22Rv1 (cell line): ENCODE data around the gene PTPRG.

Source experiments
- ZFX ChIP-seq: fragments of 450-650 bp; IDR thresholded peaks from 2 replicates; pipeline ENCODE4 v1.6.1; 2017; ENCODE audit warnings: antibody characterized with exemption, borderline replicate concordance
- TF ChIP-seq, protein P1 (sequence below): fragments of 450-650 bp; IDR thresholded peaks from 2 replicates; pipeline ENCODE4 v1.5.1; 2017; ENCODE audit warnings: mild to moderate bottlenecking

DNA sequence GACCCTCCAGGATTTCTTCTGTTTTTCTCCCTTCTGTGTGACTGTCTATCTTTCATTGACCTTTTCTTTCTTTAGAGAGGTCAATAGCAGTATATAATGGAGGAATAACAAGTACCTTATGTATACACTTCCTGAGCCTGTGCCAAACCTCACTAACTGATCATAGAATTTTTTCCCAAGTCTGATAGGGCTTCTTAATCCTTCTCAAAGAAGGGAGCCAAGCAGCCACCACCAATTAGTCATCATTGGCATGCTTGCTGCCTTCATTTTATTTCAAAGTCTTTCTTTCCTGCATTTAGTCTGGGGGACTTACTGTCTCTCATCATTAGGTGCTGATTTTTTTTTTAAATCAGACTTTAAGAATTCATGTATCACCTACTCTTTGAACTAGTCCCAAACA is 485.0 kb downstream of the PTPRG start:
- TF ChIP-seq, protein P1, sequence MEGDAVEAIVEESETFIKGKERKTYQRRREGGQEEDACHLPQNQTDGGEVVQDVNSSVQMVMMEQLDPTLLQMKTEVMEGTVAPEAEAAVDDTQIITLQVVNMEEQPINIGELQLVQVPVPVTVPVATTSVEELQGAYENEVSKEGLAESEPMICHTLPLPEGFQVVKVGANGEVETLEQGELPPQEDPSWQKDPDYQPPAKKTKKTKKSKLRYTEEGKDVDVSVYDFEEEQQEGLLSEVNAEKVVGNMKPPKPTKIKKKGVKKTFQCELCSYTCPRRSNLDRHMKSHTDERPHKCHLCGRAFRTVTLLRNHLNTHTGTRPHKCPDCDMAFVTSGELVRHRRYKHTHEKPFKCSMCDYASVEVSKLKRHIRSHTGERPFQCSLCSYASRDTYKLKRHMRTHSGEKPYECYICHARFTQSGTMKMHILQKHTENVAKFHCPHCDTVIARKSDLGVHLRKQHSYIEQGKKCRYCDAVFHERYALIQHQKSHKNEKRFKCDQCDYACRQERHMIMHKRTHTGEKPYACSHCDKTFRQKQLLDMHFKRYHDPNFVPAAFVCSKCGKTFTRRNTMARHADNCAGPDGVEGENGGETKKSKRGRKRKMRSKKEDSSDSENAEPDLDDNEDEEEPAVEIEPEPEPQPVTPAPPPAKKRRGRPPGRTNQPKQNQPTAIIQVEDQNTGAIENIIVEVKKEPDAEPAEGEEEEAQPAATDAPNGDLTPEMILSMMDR: no peak
- no peak for TF ChIP-seq ZFX
